ENCODE data around the gene HYAL3.
A peak's percentile ranks its signal among the peaks of the same experiment; 100 is the strongest.
"Not testable (repeated sequence)": the region's sequence is repeated elsewhere in the genome, so short reads cannot be mapped to it uniquely, and the experiment has no call there.

Gene HYAL3

DNA sequence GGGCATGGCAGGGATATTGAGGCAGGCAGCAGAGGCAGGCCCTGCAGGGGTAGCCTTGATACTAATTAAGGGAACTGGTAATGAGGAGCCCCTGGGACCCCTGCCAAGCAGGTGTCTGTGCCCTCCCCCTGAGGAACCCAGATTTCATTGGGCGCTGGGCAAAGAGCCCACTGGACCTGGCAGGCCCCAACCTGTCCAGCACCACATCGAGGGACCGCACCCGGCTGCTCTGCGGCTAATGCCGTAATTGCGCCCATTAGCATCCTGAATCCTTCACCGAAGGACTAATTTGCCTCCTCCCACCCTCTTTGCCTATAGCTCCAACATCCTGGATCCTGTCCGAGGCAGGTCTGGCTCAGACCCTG lies 44.0 kb downstream of the HYAL3 start:
- no peak for DNase-seq (ENCODE audit: low spot score)

- DNase-seq (ENCODE audit: low spot score) = no peak
These were observed 44.5 kb downstream of the HYAL3 start for GRCh38 chr3:50254577-50255250.

DNA sequence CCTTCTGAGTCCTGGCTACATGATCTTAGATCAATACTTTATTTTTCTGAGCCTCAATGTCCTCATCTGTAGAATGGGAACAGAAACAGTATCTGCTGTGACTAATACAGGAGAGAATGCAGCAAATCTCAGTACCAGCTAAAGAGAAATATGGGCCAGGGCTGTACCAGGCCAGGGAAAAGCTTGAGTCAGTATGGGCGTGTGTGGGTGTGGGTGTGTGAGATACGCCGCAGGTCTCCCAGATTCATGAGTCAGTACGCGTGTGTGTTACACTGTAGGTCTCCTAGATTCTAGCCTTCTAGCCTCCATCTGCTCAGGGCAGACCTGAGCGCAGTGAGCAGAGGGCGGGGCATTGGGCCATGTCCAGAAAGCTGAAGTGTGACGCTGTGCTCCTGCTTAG lies 48.0 kb downstream of the HYAL3 start:
- DNase-seq (ENCODE audit: low spot score) = peak; percentile 64

- DNase-seq (ENCODE audit: low spot score) = no peak
These were observed 48.7 kb downstream of the HYAL3 start for GRCh38 chr3:50250514-50250913.

- DNase-seq (ENCODE audit: low spot score) = no peak
These were observed 49.7 kb downstream of the HYAL3 start for GRCh38 chr3:50249457-50249856.

DNA sequence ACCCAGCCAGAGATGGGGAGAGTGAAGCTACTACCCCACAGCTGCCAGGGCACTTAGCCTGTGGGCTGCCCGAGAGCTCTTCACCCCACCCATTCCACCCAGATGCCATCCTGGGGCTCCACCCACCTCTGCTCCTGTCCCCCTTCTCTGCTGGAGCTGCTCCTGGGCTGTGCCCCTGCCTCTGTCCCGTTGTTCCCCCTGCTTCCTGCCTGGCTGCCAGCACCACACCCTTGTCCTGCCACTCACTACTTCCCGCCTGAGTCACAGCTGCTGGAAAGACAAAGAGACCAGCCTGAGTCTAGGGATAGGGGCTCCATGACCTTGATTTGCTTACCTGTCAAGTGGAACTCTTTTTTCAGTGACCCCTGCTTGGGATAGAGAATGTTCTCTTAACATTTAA lies 50.8 kb downstream of the HYAL3 start:
- no peak for DNase-seq (ENCODE audit: low spot score)

GRCh38 chr3:50246517-50246954 lies 52.7 kb downstream of the HYAL3 start:
- no peak for DNase-seq (ENCODE audit: low spot score)

GRCh38 chr3:50245831-50246516 lies 53.2 kb downstream of the HYAL3 start:
- DNase-seq (ENCODE audit: low spot score) = peak; percentile 90

GRCh38 chr3:50245251-50245745 lies 53.9 kb downstream of the HYAL3 start:
- DNase-seq (ENCODE audit: low spot score) = no peak

DNA sequence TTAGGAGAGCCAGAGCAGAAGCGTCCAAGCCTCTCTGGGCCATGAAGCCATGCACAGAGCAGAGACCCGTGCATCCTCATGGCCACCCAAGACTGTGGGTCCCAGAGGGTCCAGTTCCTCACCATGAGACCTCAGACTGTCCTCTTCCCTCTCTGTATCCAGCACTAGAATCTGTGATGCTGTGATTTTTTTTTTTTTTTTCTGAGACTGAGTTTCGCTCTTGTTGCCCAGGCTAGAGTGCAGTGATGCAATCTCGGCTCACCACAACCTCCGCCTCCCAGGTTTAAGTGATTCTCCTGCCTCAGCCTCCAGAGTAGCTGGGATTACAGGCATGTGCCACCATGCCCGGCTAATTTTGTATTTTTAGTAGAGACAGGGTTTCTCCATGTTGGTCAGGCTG lies 54.4 kb downstream of the HYAL3 start:
- not testable (repeated sequence) for DNase-seq (ENCODE audit: low spot score)

DNA sequence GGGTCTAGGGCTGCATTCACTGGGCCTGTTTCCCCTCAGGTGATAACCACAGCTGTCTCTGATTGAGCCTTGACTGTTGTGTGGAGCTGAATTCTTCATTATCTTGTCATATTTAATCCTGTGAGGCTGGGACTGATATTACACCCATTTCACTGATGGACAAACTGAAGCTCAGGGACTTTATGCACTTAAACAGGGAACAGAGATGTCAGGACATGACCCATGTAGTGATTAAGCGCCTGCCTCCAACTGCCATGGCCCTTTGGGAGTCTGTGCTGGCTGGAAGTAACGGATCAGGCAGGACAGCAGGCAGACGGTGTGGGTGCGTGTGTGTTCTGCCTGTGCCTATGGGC lies 55.7 kb downstream of the HYAL3 start:
- no peak for DNase-seq (ENCODE audit: low spot score)

DNA sequence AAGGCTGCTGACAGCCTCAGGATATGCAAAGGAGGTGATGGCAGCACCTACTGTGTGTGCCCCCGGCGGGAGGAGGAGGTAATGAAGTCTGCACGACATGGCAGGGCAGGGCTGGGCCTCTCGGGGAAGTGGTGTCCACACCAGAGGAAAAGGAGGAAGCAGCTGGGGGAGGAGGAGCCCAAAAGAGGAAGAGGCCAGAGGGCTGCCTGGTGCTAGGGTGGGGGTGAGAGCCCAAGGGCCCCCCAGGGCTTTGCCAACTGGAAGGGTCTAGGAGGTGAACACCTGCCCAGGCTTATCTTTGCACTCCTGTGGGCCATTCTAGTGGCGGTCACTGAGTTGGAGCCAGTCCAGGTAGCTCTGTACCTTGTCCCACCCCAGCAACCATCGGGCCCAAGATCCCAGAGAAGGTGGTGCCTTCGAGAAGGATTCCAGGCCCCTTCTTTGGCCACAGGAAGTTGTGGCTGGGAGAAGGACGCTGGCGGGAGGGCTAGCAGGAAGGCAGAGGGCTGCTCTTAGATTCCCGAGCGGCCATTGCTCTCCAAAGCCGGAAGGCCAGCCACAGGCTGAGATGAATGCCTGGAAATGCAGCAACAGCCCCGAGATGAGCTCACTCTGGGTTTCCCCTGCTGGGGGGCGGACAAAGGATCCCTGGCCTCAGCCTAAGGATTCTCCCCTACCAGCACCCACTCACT lies 56.2 kb downstream of the HYAL3 start:
- no peak for DNase-seq (ENCODE audit: low spot score)
